GM21447 (cell line): ENCODE measurements around the gene LRRC56.

Source experiments
- ATAC-seq: cut with Tn5 transposase; IDR thresholded peaks from one replicate; pipeline ENCODE4 v1.9.1; 2021; ENCODE audit not compliant: unreplicated experiment

LRRC56 gene

DNA sequence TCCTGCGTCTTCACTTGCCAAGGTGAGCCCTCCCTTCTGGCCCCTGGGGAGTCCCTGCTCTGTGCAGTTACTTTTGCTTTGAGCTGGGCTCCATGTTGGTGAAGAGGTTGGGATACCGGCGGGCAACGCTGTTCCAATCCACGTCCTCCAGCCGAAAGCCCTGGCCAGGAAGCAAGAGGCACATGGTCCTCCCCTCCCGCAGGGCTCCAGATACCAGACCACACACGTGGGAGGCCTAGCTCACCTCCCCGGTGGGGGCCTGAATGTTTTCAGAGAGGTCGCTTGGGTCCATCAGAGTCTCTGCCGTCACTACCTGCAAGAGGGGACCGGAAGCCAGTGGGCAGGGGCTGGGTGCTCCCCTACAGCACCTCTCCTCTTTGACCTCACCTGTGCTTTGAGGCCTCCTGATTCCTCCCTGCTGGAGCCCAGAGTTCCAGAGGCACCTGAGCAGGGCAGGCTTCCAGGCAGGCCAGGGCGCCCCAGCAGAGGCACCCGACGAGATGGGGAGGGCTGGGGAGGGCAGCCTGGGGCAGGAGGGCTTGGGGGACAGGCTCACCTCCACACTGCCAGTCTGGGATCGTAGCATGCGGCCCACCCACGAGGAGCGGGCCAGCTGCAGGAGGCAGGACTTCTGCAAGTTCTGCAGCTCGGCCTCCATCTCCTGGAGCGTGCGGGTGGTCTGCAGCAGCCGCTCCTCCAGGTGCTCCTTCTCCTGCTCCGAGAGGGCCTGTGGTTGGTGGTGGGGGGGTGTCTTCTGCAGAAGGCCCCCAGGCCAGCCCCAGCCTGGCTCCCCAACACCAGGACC lies 20.2 kb downstream of the LRRC56 start:
- ATAC-seq = no peak

DNA sequence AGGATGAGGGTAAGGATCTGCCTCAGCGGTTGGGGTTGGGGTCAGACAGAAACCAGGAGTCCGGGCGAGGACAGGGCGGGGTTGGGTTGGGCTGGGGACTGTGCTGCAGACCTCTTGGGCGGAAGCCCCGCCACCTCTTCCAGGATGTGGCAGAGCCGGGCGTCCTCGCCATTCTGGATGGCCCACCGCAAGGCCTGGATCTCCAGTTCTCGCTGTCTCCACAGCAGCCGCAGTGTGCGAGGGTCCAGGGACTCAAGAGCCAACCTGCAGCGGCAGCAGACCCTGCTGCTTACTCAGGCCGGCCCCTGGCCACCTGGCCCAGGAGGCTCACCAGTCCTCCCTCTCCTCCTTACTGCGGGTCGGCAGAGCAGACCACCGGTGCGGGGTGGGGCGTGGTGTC lies 21.2 kb downstream of the LRRC56 start:
- ATAC-seq = no peak

DNA sequence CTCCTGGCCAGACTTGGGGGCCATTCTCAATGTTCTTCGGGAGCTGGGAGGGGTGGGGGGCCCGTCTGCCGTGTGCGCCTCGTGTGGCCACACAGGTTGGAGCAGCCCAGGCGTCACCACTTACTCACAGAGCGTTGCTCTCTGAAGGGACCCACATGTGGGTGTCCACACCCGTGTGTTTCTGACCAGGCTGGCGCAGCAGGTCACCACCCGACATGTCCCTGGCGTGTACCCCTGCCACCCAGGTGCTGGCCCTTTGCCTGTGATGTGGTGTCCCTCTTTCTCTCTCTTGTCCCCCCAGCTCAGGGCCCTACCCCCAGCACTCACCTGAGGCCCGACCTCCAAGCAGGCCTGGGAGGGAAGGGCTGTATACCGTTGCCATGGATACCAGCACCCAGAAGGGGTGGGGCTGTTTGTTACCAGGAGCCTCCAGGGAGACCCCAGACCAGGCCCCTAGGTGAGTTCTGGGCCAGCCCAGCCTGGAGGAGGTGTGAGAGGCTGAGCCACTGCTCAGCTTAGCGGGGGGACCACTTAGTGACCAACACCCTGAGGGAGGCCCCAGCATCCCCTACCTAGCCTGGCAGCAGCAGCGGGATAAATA lies 21.8 kb downstream of the LRRC56 start:
- no peak for ATAC-seq

DNA sequence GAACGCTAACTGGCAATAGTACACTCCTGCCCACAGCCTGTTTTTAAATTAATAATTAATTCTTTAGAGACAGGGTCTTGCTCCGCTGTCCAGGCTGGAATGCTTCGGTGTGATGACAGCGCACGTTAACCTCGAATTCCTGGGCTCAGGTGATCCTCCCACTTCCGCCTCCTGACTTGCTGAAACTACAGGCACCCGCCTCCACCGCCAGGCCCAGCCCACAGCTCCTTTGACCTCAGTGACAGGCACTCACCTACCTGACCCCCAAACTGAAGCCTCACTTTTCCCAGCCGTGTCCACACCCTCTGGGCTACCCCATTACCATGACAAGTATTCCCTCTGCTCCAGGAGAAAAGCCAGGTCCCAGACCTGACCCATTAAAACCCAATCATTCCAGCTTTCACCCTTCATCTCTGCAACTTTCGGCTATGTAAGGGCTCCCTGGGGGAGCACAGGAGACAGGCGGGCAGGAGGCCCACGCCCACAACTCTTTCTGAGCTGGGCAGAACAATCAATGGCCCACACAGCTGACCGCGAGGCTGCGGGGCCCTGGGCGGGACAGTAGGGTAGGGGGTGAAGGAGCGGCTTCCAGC lies 22.5 kb downstream of the LRRC56 start:
- no peak for ATAC-seq

DNA sequence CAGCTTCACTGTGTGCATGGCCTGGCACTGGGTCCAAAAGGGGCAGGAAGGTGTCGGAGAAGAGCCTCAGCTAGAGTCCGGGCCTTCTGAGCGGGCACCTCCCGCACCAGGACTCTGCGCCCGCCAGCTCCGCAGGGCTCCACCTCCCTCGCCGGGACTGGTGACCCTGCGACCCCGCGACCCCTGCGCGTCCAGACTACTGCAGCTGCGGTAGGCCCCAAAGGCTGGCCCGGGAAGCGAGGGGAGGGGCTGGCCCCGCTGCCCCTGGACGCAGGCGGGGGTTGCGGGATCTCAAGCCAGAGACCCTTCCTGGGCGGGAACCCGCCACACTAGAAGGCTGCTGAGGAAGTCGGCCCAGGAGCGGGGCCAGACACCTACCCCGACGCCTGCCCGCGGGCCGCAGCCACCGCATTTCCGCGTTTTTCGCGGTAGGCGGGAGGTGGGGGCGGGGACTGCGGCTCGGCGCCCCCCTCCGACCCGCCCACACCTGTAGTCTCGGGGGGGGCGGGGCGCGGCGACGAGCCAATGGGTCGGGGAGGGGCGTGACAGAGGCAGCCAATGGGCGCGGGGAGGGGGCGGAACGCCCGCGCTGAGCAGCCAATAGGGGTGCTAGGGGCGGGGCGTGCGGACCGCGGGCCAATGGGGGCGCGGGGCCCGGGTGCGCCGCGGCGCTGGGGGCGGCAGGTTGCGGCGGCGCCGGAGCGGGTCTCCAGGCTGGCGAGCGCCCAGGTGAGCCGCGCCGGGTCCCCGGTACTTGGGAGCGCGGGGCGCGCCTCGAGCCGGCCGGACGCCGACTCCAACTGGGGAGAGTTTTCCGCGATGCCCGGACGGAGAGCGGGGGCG lies 23.2 kb downstream of the LRRC56 start, which contains the start of the genes LMNTD2 and RASSF7:
Gene LMNTD2, minus strand, starts transcription at position 434 of the 843 bp plus-strand sequence. Its CDS starts 22 bp downstream, at position 412.
Gene RASSF7, plus strand, starts transcription at position 666 of the 843 bp plus-strand sequence. CDS start 799 bp downstream, outside the sequence.
- peak; percentile 62 for ATAC-seq

DNA sequence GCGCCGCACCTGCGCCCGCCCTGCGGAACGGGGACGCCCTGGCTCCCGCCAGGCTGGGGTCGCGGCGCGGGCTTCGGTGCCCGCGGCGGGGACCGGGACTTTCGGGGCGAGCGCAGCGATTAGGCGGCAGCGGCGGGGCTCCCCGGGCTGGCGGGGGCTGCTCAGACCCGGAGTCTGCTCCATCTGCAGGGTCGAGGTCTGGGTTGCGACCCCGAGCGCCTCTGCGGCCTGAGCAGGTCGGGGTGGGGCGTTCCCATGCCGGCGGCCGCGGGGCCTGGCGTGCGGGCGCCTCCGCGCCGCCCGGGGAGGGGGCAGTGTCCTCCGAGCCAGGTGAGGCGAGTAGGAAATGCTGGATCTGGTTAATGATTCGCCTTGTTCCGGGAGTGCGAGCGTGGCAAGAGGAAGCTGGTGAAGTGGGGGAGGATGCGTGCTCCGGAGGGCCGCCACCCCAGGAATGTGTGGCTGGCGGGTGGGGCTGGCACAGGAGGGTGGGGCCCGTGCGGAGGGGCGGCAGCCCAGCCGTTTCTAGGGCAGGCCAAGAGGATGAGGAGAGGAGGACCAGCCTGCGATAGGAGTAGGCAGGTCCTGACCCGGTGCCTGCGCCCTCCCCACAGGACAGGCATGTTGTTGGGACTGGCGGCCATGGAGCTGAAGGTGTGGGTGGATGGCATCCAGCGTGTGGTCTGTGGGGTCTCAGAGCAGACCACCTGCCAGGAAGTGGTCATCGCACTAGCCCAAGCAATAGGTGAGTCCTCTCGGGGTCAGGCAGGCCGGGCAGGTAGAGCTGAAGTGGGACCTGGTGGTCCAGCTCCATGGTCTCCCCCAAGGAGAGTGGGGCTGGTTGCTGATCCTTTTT lies 24.0 kb downstream of the LRRC56 start:
- peak; percentile 24 for ATAC-seq

DNA sequence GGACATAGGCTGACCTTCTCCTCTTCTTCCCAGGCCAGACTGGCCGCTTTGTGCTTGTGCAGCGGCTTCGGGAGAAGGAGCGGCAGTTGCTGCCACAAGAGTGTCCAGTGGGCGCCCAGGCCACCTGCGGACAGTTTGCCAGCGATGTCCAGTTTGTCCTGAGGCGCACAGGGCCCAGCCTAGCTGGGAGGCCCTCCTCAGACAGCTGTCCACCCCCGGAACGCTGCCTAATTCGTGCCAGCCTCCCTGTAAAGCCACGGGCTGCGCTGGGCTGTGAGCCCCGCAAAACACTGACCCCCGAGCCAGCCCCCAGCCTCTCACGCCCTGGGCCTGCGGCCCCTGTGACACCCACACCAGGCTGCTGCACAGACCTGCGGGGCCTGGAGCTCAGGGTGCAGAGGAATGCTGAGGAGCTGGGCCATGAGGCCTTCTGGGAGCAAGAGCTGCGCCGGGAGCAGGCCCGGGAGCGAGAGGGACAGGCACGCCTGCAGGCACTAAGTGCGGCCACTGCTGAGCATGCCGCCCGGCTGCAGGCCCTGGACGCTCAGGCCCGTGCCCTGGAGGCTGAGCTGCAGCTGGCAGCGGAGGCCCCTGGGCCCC lies 24.8 kb downstream of the LRRC56 start:
- ATAC-seq = no peak

DNA sequence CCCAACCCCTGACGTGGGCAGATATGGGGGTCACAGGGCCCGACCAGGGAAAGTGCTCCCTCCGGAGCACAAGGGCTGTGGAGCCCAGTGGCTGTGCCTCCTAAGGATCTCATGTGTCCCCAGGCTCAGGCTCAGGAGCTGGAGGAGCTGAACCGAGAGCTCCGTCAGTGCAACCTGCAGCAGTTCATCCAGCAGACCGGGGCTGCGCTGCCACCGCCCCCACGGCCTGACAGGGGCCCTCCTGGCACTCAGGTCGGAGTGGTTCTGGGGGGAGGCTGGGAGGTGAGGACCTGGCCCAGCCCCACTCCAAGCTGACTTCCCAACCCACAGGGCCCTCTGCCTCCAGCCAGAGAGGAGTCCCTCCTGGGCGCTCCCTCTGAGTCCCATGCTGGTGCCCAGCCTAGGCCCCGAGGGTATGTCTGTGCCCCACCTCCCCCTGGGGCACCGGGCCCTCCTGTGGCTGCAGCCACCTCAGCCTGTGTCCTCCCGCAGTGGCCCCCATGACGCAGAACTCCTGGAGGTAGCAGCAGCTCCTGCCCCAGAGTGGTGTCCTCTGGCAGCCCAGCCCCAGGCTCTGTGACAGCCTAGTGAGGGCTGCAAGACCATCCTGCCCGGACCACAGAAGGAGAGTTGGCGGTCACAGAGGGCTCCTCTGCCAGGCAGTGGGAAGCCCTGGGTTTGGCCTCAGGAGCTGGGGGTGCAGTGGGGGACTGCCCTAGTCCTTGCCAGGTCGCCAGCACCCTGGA lies 25.9 kb downstream of the LRRC56 start:
- no peak for ATAC-seq

DNA sequence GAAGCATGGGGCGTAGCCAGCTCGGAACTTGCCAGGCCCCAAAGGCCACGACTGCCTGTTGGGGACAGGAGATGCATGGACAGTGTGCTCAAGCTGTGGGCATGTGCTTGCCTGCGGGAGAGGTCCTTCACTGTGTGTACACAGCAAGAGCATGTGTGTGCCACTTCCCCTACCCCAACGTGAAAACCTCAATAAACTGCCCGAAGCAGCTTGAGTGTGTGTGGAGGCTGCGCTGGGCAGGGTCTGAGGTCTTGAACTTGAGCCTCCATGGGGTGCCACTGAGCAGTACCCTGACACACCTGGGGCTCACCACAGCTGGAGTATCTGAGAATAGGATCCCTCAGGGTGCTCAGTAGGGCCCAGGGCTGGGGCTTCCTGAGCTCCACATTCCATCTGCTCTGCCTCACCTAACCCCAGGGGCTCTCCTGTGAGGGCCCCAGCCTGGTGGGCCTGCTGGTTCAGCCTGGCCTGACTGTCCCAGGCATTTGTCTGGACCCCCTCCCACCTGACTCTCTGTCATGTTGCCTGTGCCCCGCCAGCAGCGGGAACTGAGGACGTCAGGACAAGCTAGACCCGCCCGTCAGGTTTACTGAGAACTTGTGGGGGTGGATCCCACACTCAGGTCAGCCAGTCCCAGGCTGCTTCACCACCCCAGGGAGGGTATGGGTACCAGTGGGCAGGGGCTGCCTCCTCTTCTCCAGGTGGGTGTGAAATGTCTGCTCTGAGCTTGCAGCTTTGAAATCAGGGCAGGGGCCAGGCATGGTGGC lies 26.7 kb downstream of the LRRC56 start:
- no peak for ATAC-seq

DNA sequence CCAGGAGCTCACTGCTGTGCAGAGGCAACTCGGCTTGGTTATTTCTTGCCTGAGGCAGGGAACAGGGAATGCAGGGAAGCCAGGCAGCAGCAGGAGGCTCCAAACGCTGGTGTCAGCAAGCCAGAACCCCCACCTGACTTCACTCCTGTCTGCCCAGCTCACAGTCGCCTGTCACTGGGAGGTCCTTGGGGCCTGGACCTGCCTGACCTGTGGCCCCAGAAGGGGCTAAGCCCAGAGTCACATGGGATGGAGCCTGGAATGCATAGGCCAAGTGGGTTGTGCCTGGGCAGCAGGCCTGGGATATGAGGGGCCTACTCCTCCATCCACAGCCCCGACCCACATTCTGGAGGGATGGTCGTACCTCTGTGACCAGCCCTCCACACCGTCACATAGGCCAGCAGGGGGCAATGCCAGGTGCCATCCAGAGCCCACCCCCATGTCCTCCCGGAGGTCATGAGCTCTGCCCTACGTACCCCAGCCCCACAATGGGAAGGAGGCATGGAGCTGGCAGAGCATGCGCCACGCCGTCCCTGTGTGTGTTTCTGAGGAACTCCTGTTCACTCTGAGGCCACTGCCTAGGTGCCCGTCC lies 28.7 kb downstream of the LRRC56 start:
- no peak for ATAC-seq

DNA sequence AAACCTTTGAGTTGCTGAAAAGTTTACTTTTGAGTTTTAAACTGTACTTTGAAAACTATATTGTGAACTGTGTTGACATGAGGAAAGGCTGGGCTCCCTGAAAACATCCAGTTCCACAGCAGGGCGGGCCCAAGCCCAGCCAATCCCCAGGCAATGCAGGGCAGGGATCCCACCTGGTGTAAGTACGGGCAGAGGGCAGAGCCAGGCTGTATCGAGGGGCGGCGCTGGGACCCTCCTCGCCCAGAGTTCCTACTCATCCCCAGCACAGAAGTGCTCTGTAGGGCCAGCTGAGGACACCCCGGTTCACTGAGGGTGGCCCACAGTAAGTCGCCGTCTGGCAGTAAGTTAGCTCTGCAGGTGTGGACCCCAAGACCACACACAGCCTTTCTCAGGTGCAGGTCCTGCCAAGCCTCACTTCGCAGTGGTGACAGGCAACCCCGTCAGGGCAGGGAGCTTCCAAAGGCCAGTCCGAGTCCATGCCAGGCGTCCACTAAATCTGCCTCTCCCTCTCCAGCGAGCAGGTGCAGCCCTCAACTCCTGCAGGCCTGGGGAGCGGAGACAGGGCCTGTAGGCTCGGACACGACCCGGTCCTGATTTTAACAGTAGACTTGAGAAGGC lies 29.8 kb downstream of the LRRC56 start:
- no peak for ATAC-seq

DNA sequence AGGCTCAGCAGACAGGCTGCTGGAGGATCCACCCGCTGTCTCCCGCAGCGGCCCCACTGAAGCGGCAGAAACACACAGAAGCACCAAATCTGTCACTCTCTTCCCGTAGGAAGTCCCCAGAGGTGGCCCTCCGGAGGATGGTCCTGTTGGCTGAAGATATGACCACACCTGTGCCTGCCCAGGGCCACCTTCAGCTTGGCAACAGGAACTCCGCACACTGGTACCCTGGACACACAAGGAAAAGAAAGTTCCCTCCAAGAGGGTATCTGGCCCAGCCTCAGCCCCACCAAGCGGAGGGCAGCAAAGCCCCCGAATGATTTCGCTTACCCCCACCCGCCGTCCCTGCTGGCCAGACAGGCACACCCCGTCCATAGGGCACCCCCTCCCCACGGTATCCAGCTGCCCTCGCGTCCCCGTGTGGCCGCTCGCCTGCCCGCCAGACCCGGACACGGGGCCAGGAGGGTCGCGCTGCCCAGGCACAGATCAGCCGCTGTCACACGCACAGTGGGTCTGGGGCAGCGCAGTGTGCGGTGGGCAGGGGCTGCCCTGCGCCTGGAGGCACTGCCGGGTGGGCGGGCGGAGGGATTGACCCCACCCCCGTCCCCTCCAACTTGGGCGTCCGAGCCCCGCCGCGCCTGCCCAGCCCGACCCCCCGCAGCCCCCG lies 30.4 kb downstream of the LRRC56 start:
- ATAC-seq = peak; percentile 3

DNA sequence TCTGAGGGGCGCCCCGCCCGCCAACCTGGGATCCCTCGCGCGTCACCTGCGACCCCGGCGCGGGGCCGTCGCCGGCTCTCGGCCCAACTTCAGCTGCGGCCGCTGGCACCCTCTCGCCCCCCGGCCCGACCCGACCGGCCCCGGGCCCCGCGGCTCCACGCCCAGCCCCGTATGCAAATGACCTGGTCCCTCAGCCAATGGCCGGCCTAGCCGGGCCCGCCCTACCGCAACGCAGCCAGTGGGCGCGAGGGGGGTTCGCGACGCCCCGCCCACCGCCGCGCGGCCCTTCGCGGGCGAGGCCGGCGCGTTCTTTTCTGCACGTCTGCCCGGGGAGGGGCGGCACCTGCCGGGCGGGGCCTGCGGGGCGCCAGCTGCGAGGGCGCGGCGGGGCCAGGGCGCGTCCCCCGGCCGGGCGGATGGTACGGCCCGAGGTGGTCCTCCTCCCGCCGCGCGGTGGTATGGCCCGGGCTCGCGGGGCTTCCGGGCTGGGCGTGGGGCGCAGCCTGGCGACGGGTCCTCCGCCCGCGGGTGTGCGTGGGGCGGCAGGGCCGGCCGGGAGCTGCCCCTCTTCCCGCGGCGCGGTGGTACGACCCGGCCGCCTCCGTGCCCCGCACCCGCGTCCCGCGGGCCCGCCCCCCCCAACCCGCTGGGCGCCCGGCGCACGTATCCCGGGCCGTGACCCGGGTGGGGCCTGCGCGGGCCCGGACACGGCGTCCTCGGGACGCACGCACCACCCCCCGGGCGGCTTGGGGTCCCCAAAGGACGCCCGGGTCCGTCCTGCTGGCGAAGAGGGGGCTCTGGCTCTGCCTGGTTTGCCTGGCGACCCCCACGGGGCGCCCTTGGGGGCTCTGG lies 31.2 kb downstream of the LRRC56 start:
- peak; percentile 81 for ATAC-seq

DNA sequence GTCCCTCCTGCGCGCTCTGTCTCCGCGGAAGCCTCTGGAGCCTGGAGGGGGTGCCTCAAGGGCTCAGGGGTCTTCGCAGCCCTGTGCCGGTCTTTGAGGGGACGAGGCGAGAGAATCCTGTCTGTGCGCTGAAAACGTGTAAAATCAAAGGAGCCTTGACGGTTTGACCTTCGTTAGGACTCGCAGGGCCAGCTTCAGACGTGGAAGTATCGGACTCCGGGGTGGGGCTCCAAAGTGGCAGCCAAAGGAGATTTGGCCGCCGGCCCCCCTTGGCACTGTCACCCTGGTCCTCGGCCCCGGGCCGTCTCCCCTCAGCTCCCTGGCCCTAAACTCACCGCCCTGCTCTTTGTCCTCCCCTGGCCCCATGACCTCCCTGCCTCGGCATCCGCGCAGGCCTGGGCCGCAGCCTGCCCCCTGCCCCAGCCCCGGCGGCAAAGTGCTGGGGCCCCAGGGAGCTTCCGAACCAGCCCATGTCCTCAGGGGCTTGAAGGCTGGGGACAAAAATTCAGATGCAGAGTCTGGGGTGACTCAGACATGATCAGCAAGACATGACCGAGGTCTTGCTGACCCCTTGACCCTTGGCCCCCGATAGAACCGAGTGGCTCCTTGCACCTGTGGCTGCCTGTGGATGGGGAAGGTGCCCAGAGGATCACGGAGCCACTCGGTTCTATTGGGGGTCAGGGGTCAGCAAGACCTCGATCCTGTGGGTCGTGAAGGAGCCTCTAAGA lies 32.0 kb downstream of the LRRC56 start:
- no peak for ATAC-seq

DNA sequence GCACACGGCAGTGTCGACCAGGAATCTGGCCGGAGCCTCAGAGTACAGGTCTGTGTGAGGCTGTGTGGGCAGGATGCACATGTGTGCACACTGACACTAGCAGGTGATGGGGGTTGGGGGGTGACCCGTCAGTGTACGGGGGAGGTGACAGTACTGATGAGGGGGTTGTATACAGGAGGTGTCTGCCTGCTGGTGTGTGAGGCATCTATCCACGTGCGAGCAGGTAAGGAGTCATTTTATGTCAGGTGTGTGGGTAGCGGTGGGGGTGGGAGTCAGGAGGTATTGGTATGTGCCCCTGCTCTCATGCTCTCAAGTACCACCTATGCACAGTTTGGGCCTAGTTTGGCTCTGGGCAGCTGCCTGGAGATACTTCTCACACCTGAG lies 34.5 kb downstream of the LRRC56 start:
- ATAC-seq = no peak
